Amniotic epithelial cell (primary cell): Measurements from ENCODE around the gene GEN1.

ENCODE experiments used
- DNase-seq: peaks from one replicate; pipeline ENCODE4 v3.0.0-alpha.2; 2010; ENCODE audit warnings: low read depth

GEN1 gene

GRCh38 chr2:17754773-17755425 lies 961 bp downstream of the GEN1 start:
- DNase-seq, result peak; percentile 31

GRCh38 chr2:17756668-17757067 lies 2.7 kb downstream of the GEN1 start:
- peak; percentile 27 for DNase-seq

- peak; percentile 47 for DNase-seq
Observed at GRCh38 chr2:17757321-17757720, 3.4 kb downstream of the GEN1 start.

GRCh38 chr2:17758118-17758517 lies 4.2 kb downstream of the GEN1 start:
- DNase-seq, result no peak

GRCh38 chr2:17759805-17760204 lies 5.9 kb downstream of the GEN1 start:
- DNase-seq, result peak; percentile 47

- peak; percentile 21 for DNase-seq
Observed at GRCh38 chr2:17762451-17762850, 8.5 kb downstream of the GEN1 start.

GRCh38 chr2:17763641-17764333 lies 9.8 kb downstream of the GEN1 start:
- DNase-seq, result no peak

GRCh38 chr2:17765398-17765797 lies 11.5 kb downstream of the GEN1 start:
- DNase-seq, result no peak

GRCh38 chr2:17768894-17769293 lies 15.0 kb downstream of the GEN1 start:
- no peak for DNase-seq

- no peak for DNase-seq
Observed at GRCh38 chr2:17771956-17772355, 18.0 kb downstream of the GEN1 start.

GRCh38 chr2:17772532-17772931 lies 18.6 kb downstream of the GEN1 start:
- DNase-seq, result no peak

- DNase-seq, result peak; percentile 25
Observed at GRCh38 chr2:17780546-17780945, 26.6 kb downstream of the GEN1 start.

- no peak for DNase-seq
Observed at GRCh38 chr2:17781482-17781881, 27.5 kb downstream of the GEN1 start.

- DNase-seq, result no peak
Observed at GRCh38 chr2:17786727-17787126, 32.8 kb downstream of the GEN1 start.

GRCh38 chr2:17788773-17789172 lies 34.8 kb downstream of the GEN1 start:
- no peak for DNase-seq

GRCh38 chr2:17790536-17790935 lies 36.6 kb downstream of the GEN1 start:
- no peak for DNase-seq

GRCh38 chr2:17791121-17791816 lies 37.3 kb downstream of the GEN1 start:
- peak; percentile 88 for DNase-seq

- no peak for DNase-seq
Observed at GRCh38 chr2:17791817-17792130, 37.8 kb downstream of the GEN1 start.

- DNase-seq, result peak; percentile 25
Observed at GRCh38 chr2:17792515-17792914, 38.6 kb downstream of the GEN1 start.

- DNase-seq, result no peak
Observed at GRCh38 chr2:17793296-17793695, 39.4 kb downstream of the GEN1 start.

- peak; percentile 25 for DNase-seq
Observed at GRCh38 chr2:17793803-17794354, 39.9 kb downstream of the GEN1 start.

- DNase-seq, result no peak
Observed at GRCh38 chr2:17795309-17795708, 41.4 kb downstream of the GEN1 start.

GRCh38 chr2:17798338-17798737 lies 44.4 kb downstream of the GEN1 start:
- DNase-seq, result no peak
